Peyer's patch (tissue), 4 donors: ENCODE results near the gene MAPT. TPM values are rescaled to one million over a fixed set of nuclear protein-coding genes. Genes with fewer than 3 reads are reported as not detected.
A peak's percentile ranks its signal among the peaks of the same experiment; 100 is the strongest.

ENCODE experiments used
- DNase-seq, 3 donors: peaks; one replicate each; pipeline ENCODE4 v3.0.0-alpha.2; 2017 to 2019
- H3K27ac ChIP-seq, 4 donors: fragments of 200-600 bp; sonication (generic); one replicate each; pipeline ENCODE4 v1.5.1; 2016 to 2019
- H3K27me3 ChIP-seq, 2 donors: fragments of 200-600 bp; sonication (generic); one replicate each; pipeline ENCODE4 v1.5.1; 2019
- H3K36me3 ChIP-seq, 3 donors: fragments of 200-600 bp; sonication (generic); one replicate each; pipeline ENCODE4 v1.5.1; 2016 to 2019
- H3K4me1 ChIP-seq, 4 donors: fragments of 200-600 bp; sonication (generic); one replicate each; pipeline ENCODE4 v1.5.1; 2016 to 2019
- H3K4me3 ChIP-seq, 4 donors: fragments of 200-600 bp; sonication (generic); 1 replicate in 3 of 4; 2 replicates in 1 of 4; pipeline ENCODE4 v1.5.1; 2016 to 2019; ENCODE audit warnings: mild to moderate bottlenecking in 1 of 4
- H3K9me3 ChIP-seq, 4 donors: fragments of 200-600 bp; sonication (generic); one replicate each; pipeline ENCODE4 v1.5.1; 2016 to 2019; ENCODE audit warnings: mild to moderate bottlenecking in 1 of 4
- CTCF ChIP-seq, 6 experiments: fragments of 450-650 bp in 4 of 6; fragments of 200-600 bp in 2 of 6; sonication (generic) in 1 of 6; IDR thresholded peaks; one replicate each; pipeline ENCODE4 v1.5.1; 2017 to 2019; ENCODE audit warnings: antibody characterized with exemption in 6 of 6, mild to moderate bottlenecking in 3 of 6, moderate library complexity in 1 of 6
- POLR2A ChIP-seq, 2 donors: fragments of 450-650 bp; IDR thresholded peaks; one replicate each; pipeline ENCODE4 v1.5.1; 2017; ENCODE audit warnings: antibody characterized with exemption in 2 of 2, mild to moderate bottlenecking in 2 of 2, moderate library complexity in 2 of 2
- total RNA-seq, 4 donors: library from RNA; depleted of rRNA; stranded (reverse); fragments of >200 nt; gene quantifications; one replicate each; pipeline ENCODE4 v1.1.0, GENCODE V29; 2016

MAPT gene
- total RNA-seq, 4 donors from 2014 or later = 0.35 to 1.6 (median 0.94) TPM; not detected in 1

GRCh38 chr17:45883063-45883462 is 11.3 kb upstream of the MAPT start:
- TF ChIP-seq CTCF (IDR thresholded peaks at IDR 0.05) = no peak
- no peak for TF ChIP-seq POLR2A (IDR thresholded peaks at IDR 0.05)
- no peaks in the 10 kb centered on the region for H3K4me1 ChIP-seq
- H3K27ac ChIP-seq = no peak overlapping the region
- peaks cover 0 to 6% (median 0%) of the 10 kb centered on the region in 4 donors for H3K9me3 ChIP-seq
- H3K36me3 ChIP-seq = no peaks in the 10 kb centered on the region
- no peak for DNase-seq
- H3K4me3 ChIP-seq = no peak overlapping the region
- no peaks in the 10 kb centered on the region for H3K27me3 ChIP-seq

GRCh38 chr17:45886852-45887251 is 7.5 kb upstream of the MAPT start:
- TF ChIP-seq POLR2A (IDR thresholded peaks at IDR 0.05) (no peak), CTCF (IDR thresholded peaks at IDR 0.05) (no peak)
- no peak for DNase-seq
- Histone ChIP-seq H3K36me3 (no peaks in the 10 kb centered on the region), H3K4me3 (no peak overlapping the region), H3K27me3 (no peaks in the 10 kb centered on the region), H3K27ac (no peak overlapping the region), H3K4me1 (no peaks in the 10 kb centered on the region), H3K9me3 (peaks cover 0 to 6% (median 0%) of the 10 kb centered on the region in 4 donors)

GRCh38 chr17:45888392-45888791 is 6.0 kb upstream of the MAPT start:
- no peaks in the 10 kb centered on the region for H3K36me3 ChIP-seq
- no peaks in the 10 kb centered on the region for H3K4me1 ChIP-seq
- no peaks in the 10 kb centered on the region for H3K27me3 ChIP-seq
- no peak for TF ChIP-seq POLR2A (IDR thresholded peaks at IDR 0.05)
- no peak for TF ChIP-seq CTCF (IDR thresholded peaks at IDR 0.05)
- no peak for DNase-seq
- peaks cover 0 to 6% (median 0%) of the 10 kb centered on the region in 4 donors for H3K9me3 ChIP-seq
- no peak overlapping the region for H3K27ac ChIP-seq
- no peak overlapping the region for H3K4me3 ChIP-seq

GRCh38 chr17:45889579-45889978 is 4.8 kb upstream of the MAPT start:
- no peak overlapping the region for H3K4me3 ChIP-seq
- H3K4me1 ChIP-seq = peaks cover 0 to 5% (median 0%) of the 10 kb centered on the region in 4 donors
- H3K36me3 ChIP-seq = no peaks in the 10 kb centered on the region
- H3K9me3 ChIP-seq = peaks cover 0 to under 1% (median 0%) of the 10 kb centered on the region in 4 donors
- TF ChIP-seq CTCF (IDR thresholded peaks at IDR 0.05) (no peak), POLR2A (IDR thresholded peaks at IDR 0.05) (no peak)
- no peak overlapping the region for H3K27ac ChIP-seq
- no peaks in the 10 kb centered on the region for H3K27me3 ChIP-seq
- no peak for DNase-seq

GRCh38 chr17:45893725-45894021 is 681 bp upstream of the MAPT start:
- DNase-seq = no peak
- no peak for TF ChIP-seq POLR2A (IDR thresholded peaks at IDR 0.05)
- TF ChIP-seq CTCF (IDR thresholded peaks at IDR 0.05) = no peak
- no peaks in the 10 kb centered on the region for H3K9me3 ChIP-seq
- no peaks in the 10 kb centered on the region for H3K36me3 ChIP-seq
- peak overlapping the region; percentile 51 to 79 (median 75) for H3K4me3 ChIP-seq
- peaks cover 0 to 23% of the 10 kb centered on the region in 2 donors for H3K27me3 ChIP-seq
- H3K4me1 ChIP-seq = peaks cover 0 to 34% (median 12%) of the 10 kb centered on the region in 4 donors
- peak overlapping the region in 2 of 4 donors; percentile 36 to 55 for H3K27ac ChIP-seq
